GM15510 (cell line): Measurements from ENCODE around the gene RIOX2.

Source experiments
- POLR2A ChIP-seq: IDR thresholded peaks from 3 replicates; pipeline ENCODE4 v1.6.1; 2011; ENCODE audit warnings: borderline replicate concordance; ENCODE audit not compliant: insufficient read length; ENCODE audit errors: extremely low read depth

RIOX2 gene

DNA sequence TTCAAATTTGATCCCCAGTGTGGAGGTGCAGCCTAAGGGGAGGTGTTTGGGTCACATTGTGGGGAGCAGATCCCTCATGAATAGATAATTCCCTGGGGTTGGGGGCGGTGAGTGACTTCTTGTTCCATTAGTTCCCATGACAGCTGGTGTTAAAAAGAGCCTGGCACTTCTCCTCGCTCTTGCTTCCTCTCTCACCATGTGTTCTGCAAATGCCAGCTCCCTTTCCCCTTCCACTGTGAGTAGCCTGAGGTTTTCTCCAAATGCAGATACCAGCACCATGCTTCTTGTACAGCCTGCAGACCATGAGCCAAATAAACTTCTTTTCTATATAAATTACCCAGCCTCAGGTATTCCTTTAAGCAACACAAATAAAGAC, 23.1 kb downstream of the RIOX2 start:
- TF ChIP-seq POLR2A = no peak

DNA sequence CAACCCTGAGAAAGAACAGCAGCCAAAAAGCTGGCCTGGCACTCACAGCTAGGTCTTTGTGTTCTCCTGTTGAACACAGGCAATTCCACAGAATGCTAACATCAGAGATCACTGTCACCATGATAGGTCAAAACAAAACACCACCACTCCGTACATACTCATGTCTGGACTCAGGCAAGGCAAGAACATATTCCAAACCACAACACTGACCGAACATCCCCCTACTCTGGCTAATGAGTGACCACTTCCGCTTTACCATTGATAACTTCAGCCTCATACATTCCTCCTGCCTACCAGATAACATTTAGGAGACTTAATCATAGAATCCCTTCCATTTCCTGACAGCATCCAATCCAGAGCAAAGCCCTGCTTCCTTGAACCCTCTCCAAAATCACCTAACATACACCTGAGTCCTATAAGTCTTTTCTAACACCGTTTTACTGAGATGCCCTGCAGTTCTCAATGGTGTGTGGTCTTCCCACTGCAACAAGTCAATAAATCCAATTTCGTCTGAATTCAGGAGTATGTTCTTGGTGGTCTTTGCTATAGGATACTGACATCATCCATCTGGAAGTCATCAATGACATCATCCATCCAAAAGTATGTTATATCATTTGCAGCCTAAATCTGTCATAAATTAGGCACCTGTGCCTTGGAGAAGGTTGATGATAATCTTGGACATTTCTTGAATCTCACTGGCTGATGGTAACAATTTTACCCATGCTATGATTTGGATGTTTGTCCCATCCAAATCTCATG, 23.7 kb downstream of the RIOX2 start:
- TF ChIP-seq POLR2A = no peak

DNA sequence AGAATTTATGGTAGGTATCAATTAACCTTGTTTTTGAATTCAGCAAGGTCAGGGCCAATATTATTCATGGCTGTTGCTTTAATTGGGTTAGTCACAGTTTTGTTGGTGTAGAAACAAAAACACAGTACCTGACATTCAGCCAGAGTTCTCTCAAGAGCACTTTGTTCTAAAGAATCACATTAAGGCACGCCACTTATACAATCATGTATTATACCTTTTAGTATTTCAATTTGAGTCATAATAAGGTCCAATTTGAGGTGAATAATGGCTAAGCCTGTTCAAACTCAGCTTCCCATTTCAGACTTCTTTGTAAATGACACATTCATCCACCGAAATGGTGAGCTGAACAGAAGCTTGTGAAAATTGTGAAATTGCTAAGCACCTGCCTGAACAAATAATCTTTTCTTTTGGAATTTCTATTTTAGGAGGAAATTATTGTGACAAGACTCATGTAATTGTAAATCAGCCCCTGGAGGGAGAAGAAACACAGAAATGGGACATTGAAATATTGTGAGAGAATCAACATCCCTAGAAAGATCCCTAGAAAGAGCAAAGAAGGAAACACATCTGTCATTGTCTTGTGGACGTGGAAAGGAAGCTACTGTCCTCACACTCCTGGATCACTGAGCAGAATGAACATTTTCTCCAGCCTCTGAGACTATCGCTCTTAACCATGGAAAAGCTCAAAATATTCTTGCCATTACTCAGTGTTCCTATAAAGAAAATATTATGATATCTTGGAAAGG, 29.3 kb downstream of the RIOX2 start:
- TF ChIP-seq POLR2A = no peak

DNA sequence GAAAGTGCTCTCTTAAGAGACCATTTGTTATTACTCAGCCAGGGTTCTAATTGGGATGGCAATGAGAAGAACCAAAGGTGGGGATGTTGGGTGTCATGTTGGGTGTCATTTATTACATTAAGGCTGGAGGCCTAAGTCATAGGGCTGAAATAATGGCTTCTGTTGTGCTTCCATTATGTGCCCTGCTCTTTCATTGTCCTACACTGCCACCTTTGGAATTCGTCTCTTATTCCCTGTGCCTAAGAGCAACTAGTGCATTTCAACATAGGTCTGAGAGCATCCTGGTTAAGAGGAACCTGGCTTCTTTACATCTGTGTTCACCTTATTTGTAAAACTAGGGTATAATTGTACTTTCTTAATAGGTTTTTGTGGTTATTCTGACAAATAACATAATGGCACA, 32.2 kb downstream of the RIOX2 start:
- no peak for TF ChIP-seq POLR2A

DNA sequence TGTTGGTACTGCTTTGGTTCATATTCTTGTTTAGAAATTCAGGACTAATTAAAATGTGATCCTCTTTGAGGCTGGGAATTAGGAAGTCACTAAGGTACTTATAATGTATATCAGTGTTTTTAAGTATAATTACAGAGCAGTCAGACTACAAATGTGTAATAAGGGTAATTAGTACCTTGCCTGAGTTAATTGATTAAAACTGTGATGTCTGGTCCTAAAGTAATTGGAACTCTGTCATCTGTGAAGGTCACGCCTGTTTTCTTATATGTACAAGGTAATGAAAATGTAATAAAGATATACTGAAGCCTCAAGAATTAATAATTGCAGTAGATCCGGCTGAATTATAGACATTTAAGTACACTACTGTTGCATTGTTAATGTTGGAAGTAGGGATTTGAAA, 32.8 kb downstream of the RIOX2 start:
- TF ChIP-seq POLR2A = no peak

DNA sequence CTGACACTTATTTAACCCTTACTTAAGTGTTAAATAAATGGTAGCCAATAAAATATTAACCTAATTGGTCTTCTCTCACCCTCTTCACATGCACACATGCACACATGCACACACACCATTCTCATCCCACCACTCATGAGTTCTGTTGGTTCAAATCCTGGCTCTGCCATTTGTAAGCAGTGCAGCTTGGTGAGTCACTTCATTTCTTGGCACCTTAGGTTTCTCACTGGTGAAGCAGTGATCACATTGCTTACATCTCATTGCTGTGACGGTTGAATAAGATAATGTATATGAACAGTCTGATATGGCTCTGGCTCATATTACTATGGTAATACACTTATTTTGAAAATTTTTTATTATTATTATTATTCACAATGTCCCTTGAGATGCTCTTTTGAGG, 33.8 kb downstream of the RIOX2 start:
- no peak for TF ChIP-seq POLR2A

DNA sequence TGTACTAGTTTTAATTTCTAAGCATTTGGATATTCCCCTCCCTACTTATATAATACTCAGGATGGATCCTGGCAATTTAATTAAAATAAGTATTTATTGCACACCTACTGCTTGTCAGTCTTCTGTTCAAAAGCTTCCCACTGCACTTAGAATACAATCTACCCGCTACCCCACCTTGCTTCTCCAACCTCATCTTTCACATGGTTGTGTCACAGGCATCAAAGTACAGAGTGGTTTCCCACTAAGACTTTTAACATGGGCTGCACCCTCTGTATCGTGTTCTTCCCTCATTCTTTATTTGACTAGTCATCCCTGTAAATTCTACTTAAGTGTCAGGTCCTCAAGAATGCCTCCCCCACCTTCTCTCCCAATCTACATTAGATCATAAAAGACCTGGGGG, 35.0 kb downstream of the RIOX2 start:
- no peak for TF ChIP-seq POLR2A

DNA sequence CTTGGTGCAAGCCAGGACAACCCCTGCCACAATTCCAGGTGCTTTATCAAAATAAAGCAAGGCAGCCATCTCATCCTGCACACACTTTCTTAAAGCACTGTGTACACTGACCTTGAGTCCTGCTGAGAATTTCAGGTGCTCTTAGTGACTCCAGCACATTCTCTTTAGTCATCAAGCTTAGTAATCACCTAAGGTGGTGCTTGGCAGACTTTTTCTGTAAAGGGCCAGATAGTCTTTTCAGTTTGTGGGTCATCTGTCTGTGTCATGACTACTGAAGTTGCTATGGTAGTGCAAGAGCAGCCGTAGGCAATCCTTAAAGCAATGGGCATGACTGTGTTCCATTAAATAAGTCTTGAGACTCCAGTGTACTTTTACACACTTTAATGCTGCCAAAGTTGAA, 36.4 kb downstream of the RIOX2 start:
- TF ChIP-seq POLR2A = no peak

DNA sequence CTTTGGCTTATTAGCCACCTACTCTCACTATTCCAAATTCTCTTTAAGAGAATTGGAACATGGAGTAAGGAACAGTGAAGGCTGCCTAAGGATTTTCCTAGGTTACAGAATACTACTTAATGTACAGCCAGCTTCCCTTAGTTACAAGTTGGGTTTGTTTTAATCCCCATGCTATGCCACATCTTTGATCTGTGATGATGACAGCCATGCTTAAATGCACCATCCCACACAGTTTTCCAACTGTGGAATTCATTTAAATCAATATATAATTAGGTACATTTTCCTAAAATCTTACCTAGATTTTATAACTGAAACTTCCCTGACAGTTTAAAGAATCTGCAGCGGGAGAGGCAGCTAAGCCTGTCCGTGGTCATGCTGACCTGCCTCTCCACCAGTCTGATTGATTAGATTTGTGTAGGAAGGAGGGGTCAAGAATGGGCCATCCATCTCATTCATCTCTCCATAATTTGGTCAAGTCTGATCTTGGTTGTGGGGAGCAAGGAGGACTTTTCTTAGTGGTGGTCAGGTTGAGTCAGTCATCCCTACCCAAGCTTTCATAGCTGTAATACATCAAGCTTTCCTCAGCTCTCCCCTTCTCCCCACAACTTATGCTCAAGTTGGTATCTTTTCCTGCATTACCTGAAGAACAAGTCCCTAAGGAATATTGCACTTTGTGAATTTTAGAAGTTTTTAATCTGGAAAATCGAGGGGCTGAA, 37.1 kb downstream of the RIOX2 start:
- no peak for TF ChIP-seq POLR2A

DNA sequence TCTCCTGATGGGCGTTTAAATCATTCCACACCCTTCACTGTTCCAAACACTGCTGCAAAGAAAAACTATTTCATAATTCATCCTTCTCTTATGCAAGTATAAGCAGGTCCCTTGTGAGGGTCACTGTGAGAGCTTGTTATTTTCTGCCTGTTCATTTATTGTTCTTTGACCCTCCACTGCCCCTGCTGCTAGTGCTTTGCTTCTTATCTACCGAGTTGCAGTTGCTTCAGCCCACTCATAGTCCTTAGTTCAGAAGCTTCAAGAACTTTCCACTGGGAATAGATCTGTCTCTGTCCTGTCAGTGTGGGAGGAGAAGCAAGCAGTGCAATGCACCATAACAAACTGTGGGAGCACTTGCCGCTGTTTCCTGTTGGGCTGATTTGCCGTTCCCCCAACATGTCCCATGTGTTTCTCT, 39.8 kb downstream of the RIOX2 start:
- no peak for TF ChIP-seq POLR2A

DNA sequence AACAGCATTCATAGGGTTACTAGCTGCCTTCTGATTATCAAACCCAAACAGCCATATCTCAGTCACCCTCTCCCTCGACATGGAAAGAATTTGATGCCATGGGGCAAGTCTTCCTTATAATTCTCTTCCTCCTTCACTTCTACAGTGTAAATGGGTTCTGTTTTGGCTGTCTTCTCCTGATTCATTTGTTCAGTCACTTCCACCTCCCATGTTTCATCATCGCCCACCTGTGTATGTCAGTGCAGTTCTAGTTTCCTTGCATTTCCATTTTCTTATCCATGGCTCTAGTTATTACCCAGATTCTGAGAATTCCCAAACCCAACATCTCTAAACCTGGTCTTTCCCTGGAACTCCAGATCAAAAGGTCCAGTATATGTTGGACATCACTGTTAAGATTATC, 41.0 kb downstream of the RIOX2 start:
- TF ChIP-seq POLR2A = no peak

DNA sequence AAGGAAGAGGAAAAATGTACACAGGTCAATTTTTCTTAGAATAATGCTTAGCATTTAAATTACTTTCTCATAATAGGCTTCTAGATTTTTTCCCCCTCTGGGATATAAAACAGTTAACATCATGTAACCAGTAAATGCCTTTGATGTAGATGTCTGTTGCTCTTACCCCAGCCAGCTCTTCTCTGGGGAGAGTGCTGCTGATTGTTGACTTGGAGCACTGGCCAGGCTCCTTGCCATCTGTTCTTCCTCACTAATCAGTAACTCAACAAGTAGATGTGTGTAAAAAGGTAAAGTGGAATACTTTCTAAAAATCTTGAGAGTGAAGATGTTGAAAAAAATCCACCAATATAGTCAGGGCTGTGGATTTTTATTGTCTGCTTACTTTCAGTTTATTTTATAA, 42.2 kb downstream of the RIOX2 start:
- no peak for TF ChIP-seq POLR2A

DNA sequence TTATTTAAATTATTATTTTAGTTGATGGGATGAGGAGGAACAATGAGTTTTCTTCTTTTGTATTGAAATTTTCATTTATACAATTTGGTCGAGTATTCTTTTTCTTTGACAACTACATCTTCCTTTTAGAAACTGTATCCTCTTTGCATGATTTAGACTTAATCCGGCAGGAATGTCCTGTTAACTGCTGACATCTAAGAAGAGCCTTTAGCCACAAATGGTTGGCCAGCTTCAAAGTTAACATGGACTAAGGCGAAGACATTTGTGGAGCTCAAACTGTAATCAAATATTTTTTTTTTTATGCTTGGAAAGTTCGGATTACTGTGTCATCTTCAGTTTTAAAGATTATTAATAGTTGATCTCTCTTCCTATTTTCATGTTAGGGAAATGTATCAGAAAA, 43.2 kb downstream of the RIOX2 start:
- TF ChIP-seq POLR2A = no peak

DNA sequence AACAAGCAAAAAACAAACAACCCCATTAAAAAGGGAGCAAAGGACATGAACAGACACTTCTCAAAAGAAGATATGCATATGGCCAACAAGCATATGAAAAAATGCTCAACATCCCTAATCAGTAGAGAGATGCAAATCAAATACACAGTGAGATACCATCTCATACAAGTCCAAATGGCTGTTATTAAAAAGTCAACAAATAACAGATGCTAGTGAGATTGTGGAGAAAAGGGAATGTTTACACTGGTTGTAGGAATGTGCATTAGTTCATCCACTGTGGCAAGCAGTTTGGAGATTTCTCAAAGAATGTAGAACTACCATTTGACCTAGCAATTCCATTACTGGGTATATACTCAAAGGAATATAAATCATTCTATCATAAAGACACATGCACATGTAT, 44.5 kb downstream of the RIOX2 start:
- no peak for TF ChIP-seq POLR2A

DNA sequence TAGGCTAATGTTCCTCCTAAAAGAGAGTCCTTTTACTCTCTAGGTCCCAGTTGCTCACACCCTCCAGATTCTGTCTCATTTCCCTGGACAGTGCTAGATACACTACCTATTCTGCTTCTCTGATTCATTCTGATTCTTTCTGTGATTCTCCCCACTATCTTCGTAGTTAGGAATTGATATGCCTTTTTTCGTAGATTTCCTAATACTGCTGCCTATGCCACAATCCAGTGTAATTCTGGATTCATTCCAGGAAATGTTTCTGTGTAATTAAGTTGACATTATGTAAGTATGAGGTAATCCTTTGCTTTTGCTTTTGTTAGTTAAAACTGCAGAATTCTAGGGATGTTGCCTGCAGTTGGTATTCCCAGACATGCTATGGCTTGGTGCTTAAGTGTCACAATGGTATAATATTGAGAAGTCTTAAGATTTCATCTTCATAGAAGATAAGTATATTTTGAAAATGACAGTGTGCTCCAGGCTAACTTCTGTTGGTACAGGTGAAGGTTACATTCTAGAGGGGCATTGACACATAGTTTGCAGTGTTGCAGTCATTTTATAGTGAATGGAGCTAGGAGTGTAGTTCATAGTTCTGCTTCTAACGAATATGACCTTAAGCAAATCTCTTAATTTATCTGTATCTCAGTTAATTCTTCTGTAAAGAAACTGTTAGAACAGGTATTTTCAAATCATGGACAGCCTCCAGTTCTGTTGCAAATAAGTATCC, 54.3 kb downstream of the RIOX2 start:
- TF ChIP-seq POLR2A = no peak
